CD4-positive, alpha-beta T cell treated with Interleukin-2 at 100 ng/mL for 4 hours (primary cell): ENCODE data around the gene FLYWCH2.
A peak's percentile ranks its signal among the peaks of the same experiment; 100 is the strongest.
"Not testable (repeated sequence)": the region's sequence is repeated elsewhere in the genome, so short reads cannot be mapped to it uniquely, and the experiment has no call there.

Source experiments
- DNase-seq: peaks from one replicate; pipeline ENCODE4 v3.0.0-alpha.2; 2020; ENCODE audit warnings: low spot score

FLYWCH2 gene

DNA sequence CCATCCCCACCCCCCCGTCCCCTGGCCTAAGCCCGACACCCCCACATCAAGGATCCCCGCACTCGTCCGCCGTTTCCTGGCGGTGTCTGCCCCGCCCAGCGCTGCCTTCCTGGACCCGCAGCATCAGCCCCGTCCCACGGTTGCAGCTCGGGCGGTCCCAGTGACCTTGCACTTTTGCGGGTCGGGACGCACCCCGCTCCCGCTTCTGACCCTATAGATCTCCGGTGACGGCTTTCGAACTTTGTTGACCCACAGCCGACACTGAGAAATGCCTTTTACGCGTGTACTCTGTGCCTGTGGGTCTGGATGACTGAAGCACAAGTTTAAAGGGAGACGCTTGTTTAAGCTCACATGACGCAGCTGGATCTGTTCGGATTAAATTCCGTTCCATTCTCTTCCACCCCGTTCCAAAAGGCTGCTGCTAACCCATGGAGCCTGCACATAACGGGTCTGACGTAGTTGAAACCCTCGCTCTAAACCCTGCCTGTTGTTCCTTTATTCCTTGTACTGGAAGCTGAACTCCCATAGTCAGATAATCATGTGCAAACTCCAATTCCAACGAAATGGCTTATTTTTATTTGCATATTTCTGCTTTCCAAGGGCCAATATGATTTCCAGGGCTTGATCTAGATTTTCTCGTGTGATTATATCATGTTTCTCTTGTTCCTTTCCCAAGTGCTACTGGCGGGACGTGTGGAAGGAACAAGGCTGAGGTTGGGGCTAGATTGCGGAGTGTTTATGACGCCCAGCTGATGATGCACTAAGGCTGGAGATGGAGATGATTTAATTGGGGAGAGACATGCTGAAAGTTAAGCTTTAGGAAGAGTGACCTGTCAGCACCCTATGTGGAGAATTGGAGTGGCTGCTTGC lies 29.6 kb downstream of the FLYWCH2 start:
- peak; percentile 5 for DNase-seq

DNA sequence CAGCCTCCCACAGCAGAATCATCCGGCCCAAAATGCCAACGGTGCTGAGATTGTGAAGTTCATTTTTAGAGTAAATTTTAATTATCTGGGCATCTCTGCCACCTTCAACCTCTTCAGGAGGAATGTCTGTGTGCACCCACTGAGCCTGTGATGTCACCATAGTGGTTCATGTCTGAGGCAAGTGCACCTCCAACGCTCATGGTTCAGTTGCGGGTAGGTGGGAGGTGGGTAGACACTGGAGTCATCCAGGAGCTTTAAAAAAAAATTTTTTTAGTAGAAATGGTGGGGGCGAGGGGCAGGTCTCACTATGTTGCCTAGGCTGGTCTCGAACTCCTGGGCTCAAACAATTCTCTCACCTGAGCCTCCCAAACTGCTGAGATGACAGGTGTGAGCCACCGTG lies 30.6 kb downstream of the FLYWCH2 start:
- DNase-seq: no peak

DNA sequence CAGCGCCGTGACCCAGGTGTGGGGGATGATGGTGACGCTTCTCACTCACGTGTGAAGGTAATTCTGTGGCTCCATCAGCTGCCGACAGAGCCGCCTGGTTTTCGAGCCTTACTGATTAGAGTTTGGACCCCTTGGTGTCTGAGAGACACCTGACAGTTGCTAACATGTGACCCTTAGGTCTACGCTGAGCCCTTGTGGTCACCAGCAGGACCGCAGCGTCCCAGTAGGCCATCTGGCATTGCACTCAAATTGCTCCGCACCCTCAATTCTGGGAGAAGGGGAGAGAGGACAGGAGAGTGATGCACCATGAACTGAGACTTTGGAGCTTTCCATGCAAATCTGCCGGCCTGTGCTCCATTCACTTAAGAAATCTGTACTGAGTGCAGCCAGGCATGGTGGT lies 31.2 kb downstream of the FLYWCH2 start:
- no peak for DNase-seq

DNA sequence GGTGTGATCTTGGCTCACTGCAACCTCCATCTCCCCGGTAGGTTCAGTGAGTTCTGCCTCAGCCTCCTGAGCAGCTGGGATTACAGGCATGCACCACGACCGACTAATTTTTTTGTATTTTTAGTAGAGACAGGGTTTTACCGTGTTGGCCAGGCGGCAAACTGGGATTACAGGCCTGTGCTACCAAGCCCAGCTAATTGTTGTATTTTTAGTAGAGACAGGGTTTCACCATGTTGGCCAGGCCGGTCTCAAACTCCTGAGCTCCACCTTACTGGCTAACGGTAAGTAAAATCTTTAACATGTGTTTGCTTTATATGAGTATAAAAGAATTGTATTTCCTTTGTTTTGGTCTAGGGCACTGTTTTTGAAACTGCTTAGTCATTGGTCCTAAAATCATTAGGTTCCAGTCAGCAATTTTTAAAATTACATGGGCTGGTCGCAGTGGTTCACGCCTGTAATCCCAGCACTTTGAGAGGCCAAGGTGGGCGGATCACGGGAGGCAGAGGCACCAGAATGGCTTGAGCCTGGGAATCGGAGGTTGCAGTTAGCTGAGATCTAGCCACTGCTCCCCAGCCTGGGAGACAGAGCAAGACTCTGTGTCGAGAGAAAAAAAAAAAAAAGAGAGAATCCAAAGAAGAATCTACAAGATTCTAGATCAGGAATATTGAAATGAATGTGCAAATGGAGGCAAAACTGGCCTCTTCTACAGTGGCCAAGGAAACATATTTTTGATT lies 32.3 kb downstream of the FLYWCH2 start:
- no peak for DNase-seq

DNA sequence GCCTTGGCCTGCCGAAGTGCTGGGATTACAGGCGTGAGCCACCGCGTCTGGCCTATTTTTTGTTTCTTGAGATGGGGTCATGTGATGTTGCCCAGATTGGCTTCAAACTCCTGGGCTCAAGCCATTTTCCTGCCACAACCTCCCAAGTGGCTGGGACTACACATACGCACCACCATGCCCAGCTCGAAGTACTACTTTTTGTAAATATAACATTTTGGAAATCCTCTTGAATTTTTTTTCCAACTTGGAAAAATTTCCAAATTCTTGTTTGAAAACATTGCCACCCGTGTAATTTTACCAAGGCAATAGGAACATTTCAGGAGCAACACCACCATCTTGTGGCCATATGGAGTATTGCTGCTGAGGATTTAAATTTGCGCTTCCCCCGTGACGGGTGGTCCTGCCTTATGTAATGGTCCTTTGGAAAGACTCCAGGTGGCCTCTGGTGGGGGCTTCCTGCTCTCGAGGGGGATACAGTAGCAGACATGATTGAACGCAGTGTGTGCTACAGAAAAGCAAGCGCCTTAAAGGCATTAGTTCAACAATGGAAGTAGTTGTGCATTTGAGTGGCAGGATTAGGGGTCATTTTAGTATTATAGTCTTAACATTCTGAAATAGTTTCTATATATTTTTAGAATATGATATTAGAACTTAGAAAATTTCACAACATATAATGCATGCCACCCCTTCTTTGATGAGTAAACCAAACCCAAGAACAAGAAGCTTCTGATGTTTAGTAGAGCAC lies 36.7 kb downstream of the FLYWCH2 start:
- peak; percentile 76 for DNase-seq

GRCh38 chr16:2923481-2923880 lies 40.5 kb downstream of the FLYWCH2 start:
- DNase-seq: no peak

GRCh38 chr16:2924901-2925755 lies 42.1 kb downstream of the FLYWCH2 start:
- no peak for DNase-seq

DNA sequence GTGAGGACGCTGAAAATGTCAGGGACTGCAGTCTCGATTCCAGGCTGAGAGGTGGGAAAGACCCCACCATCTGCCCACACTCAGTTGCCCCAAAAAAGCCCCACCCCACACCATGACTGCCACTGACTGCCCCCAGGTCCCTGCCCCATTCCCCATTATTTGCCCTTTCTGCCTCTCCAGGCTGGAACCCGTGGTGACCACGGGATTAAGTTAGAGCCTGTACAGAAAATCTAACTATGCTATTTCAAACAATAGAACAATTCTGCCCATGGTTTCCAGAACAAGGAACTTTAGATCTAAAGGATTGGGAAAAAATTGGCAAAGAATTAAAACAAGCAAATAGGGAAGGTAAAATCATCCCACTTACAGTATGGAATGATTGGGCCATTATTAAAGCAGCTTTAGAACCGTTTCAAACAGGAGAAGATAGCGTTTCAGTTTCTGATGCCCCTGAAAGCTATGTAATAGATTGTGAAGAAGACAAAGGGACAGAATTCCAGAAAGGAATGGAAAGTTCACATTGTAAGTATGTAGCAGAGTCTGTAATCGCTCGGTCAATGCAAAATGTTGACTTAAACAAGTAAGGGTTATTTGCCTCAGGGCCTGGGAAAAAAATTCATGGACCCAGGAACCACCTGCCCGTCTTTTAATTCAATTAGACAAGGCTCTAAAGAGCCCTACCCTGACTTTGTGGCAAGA lies 43.1 kb downstream of the FLYWCH2 start:
- DNase-seq: no peak

GRCh38 chr16:2926650-2926999 lies 43.6 kb downstream of the FLYWCH2 start:
- no peak for DNase-seq

DNA sequence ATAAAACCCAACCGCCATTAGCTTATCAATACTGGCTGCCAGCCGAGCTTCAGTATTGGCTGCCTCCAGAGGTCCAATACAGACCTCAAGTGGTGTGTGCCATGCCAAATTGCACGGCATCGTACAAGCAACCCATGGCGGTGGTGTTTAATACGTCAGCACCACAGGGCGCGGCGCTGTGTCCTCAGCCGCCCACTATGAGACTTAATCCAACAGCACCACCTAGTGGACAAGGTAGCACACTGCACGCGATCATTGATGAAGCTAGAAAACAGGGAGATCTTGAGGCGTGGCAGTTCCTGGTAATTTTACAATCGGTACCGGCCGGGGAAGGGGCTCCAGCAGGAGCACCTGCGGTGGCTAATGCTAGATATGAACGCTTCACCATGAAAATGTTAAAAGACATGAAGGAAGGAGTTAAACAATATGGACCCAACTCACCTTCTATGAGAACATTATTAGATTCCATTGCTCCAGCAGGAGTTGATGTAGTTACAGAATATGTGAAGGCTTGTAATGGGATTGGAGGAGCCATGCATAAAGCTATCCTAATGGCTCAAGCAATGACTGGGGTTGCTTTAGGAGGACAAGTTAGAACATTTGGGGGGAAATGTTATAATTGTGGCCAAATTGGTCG lies 44.1 kb downstream of the FLYWCH2 start:
- peak; percentile 91 for DNase-seq

DNA sequence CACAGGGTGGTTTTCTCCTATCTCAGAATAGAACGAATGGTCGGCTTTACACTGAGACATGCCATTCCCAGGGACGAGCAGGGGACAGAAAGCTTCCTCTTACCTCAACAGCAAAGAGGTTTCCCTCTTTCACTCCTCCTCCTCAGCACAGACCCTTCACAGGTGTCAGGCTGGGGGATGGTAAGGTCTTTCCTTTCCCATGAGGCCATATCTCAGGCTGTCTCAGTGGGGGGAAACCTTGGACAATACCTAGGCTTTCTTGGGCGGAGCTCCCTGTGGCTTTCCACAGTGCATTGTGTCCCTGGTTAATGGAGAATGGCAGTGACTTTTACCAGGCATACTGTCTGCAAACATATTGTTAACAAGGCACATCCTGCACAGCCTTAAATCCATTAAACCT lies 45.1 kb downstream of the FLYWCH2 start:
- DNase-seq: not testable (repeated sequence)

- no peak for DNase-seq
Observed at GRCh38 chr16:2928796-2929195, 45.8 kb downstream of the FLYWCH2 start.

- DNase-seq: no peak
Observed at GRCh38 chr16:2929693-2930092, 46.7 kb downstream of the FLYWCH2 start.

GRCh38 chr16:2930236-2930635 lies 47.2 kb downstream of the FLYWCH2 start:
- DNase-seq: no peak

GRCh38 chr16:2931231-2931914 lies 48.4 kb downstream of the FLYWCH2 start:
- DNase-seq: not testable (repeated sequence)

GRCh38 chr16:2933136-2933535 lies 50.1 kb downstream of the FLYWCH2 start:
- no peak for DNase-seq

GRCh38 chr16:2933701-2934100 lies 50.7 kb downstream of the FLYWCH2 start:
- DNase-seq: no peak

DNA sequence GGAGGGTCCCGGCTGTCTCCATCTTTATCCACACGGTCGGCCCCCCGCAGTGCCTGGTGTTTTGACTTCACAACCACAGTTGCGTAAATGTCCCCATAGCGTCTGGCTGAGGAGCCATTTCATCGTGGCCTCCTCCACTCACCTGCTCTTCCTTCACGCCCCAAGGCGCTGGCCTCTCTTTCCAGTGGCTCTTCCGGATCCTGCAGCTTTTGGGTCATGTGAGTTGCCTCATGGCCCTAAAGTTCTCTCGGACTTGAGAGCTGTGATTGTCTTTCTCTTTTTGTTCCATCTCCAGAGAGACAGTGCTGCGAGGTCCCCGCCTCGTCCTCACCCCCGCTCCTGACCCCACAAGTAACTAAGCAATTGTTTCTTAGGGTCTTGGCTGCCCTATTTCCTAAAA lies 51.4 kb downstream of the FLYWCH2 start:
- no peak for DNase-seq

DNA sequence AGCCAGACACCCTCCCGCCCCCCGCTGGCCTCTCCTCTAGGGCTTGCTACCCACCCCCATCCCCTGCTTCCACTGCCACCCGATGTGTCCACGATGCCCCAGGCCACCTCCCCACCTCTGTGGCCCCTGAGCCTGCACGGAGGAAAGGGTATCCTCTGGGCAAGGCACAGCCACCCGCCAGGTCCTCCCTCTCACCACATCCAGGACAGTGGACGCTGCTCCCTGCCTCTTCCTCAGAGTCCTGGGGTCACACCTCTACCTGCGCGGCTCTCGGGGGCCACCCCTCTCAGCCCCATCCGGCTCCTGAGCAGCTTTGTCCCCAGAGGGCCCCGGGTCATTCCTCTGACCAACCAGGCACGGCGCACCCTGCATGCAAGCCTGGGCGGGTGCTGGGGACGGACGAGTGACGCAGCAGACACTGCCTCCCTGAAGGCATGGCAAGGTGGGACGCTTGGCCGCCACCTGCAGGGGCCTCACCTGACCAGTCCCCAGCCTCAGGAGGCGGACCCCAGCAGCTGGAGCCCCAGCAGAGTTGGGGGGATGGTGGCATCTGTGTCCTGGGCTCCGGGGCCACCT lies 53.5 kb downstream of the FLYWCH2 start:
- DNase-seq: no peak

GRCh38 chr16:2937170-2937569 lies 54.2 kb downstream of the FLYWCH2 start:
- DNase-seq: no peak
